ENCODE data around the gene KLF13.

DNA sequence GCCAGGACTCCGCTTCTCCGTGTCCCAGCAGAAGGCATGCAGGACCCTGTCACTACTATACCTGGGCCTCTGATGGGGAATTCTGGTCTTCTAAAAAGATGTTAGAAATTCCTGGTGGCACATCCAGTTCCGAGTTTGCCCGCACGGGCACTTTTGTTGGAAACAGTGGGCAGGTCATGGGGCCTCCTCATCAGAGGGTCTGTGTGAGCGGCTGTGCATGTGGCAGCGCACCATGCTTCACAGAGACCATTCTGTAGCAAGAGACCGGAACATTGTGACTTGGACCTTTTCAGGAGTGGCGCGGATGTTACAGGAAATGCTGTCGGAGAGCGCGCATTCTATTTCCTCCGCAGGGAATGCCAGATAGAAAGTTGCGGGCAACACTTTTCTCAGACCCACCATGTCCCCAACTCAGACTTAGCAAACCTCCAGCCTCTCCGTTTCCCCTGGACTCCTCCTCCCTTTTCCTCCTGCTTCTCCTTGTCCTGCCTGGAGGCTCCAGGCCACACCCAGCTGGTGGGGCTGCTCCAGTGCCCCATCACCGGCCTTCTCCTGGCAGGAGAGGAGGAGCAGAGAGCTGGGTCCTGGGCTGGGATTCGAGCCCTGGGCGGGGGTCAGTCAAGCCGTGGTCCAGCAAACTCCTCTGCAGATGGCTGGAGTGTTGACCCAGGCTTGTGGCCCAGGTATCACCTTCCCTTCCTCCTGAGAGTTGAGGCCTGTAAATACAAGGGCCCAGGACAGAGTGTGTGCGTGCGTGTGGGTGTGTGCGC lies 46.6 kb downstream of the KLF13 start:
- TF ChIP-seq, protein P1, sequence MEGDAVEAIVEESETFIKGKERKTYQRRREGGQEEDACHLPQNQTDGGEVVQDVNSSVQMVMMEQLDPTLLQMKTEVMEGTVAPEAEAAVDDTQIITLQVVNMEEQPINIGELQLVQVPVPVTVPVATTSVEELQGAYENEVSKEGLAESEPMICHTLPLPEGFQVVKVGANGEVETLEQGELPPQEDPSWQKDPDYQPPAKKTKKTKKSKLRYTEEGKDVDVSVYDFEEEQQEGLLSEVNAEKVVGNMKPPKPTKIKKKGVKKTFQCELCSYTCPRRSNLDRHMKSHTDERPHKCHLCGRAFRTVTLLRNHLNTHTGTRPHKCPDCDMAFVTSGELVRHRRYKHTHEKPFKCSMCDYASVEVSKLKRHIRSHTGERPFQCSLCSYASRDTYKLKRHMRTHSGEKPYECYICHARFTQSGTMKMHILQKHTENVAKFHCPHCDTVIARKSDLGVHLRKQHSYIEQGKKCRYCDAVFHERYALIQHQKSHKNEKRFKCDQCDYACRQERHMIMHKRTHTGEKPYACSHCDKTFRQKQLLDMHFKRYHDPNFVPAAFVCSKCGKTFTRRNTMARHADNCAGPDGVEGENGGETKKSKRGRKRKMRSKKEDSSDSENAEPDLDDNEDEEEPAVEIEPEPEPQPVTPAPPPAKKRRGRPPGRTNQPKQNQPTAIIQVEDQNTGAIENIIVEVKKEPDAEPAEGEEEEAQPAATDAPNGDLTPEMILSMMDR (IDR thresholded peaks at IDR 0.05) = no peak
- no peak for TF ChIP-seq POLR2A (IDR thresholded peaks at IDR 0.05)
